Heart left ventricle (tissue), 16 donors: Measurements from ENCODE around the gene KDM1A. TPM values are rescaled to one million over a fixed set of nuclear protein-coding genes. Genes with fewer than 3 reads are reported as not detected.
A peak's percentile ranks its signal among the peaks of the same experiment; 100 is the strongest.

Source experiments
- ATAC-seq, 4 donors: fragments of 200-7000 bp; cut with Tn5 transposase; one replicate each; pipeline ENCODE4 v1.9.1; 2020 to 2022; ENCODE audit warnings: moderate library complexity in 4 of 4, mild to moderate bottlenecking in 3 of 4, moderate number of reproducible peaks in 1 of 4
- DNase-seq, 5 donors: peaks; one replicate each; pipeline ENCODE4 v3.0.0-alpha.2; 2020
- H3K27ac ChIP-seq, 12 donors: fragments of 200-600 bp; sonication (generic) in 4 of 12; one replicate each; pipeline versions ENCODE4 v1.5.0 to v1.8.0; 2016 to 2022; ENCODE audit warnings: mild to moderate bottlenecking in 2 of 12
- H3K27me3 ChIP-seq, 9 donors: fragments of 200-600 bp; sonication (generic) in 2 of 9; one replicate each; pipeline versions ENCODE4 v1.5.1 to v1.8.0; 2016 to 2022; ENCODE audit warnings: mild to moderate bottlenecking in 3 of 9
- H3K36me3 ChIP-seq, 9 donors: fragments of 200-600 bp; sonication (generic) in 2 of 9; one replicate each; pipeline versions ENCODE4 v1.5.0 to v1.8.0; 2018 to 2022; ENCODE audit warnings: mild to moderate bottlenecking in 2 of 9
- H3K4me1 ChIP-seq, 12 donors: fragments of 200-600 bp; sonication (generic) in 4 of 12; one replicate each; pipeline versions ENCODE4 v1.5.0 to v1.8.0; 2016 to 2022; ENCODE audit warnings: mild to moderate bottlenecking in 3 of 12
- H3K4me3 ChIP-seq, 12 donors: fragments of 200-600 bp; sonication (generic) in 4 of 12; one replicate each; pipeline versions ENCODE4 v1.5.0 to v1.8.0; 2017 to 2022; ENCODE audit warnings: mild to moderate bottlenecking in 9 of 12, moderate library complexity in 4 of 12
- H3K9me3 ChIP-seq, 12 donors: fragments of 200-600 bp; sonication (generic) in 4 of 12; one replicate each; pipeline versions ENCODE4 v1.5.0 to v1.8.0; 2016 to 2022; ENCODE audit warnings: mild to moderate bottlenecking in 1 of 12
- CTCF ChIP-seq, 12 donors: fragments of 200-600 bp; sonication (generic) in 4 of 12; IDR thresholded peaks; one replicate each; pipeline versions ENCODE4 v1.5.0 to v1.8.0; 2018 to 2022; ENCODE audit warnings: antibody characterized with exemption in 12 of 12, mild to moderate bottlenecking in 5 of 12
- POLR2A ChIP-seq, 2 donors: fragments of 450-650 bp; IDR thresholded peaks; one replicate each; pipeline ENCODE4 v1.6.1; 2017; ENCODE audit warnings: antibody characterized with exemption in 2 of 2, mild to moderate bottlenecking in 2 of 2, moderate library complexity in 2 of 2
- WGBS, 4 donors: extraction: QIAGEN DNeasy Blood & Tissue Kit in 2 of 4; methylation state at CpG; one replicate each; pipeline versions ENCODE4 v1.1.5 to v1.1.7; 2013 to 2018; 5-methylcytosine and 5-hydroxymethylcytosine counted together
- intact Hi-C, 10 donors: fragments of 100-400 bp; cut with DNase I; formaldehyde crosslinking; loops; one replicate each; pipeline versions ENCODE4 v1.11.1 to v1.14.2; 2022
- polyA plus RNA-seq, 2 donors: library from polyadenylated mRNA; stranded (reverse); fragments of 200-250 nt; gene quantifications; one replicate each; pipeline ENCODE4 v1.2.3, GENCODE V29; 2013
- total RNA-seq, 9 donors: library from RNA; depleted of rRNA in 2 of 9; stranded (reverse); fragments of >200 nt in 2 of 9; fragmentation: NEBNext Ultra II Directional in 3 of 9; extraction: Animal tissue kit (Norgen Biotek cat#: 25700) in 3 of 9; gene quantifications; one replicate each; pipeline versions ENCODE4 v1.1.0 to v1.2.4, GENCODE V29; 2016 to 2023
- donor health status: ischemic (EF 13 %, LVEDD 7.1; RV severe dilation, severe dysfunction).
- donor health status: healthy with polysubstance abuse.
- donor health status: DM: no; HTN: yes; CAD: no.
- donor health status: DM: no; HTN: no; CAD: no.
- donor health status: ischemic (EF 25% LVEDD 6.9; RV normal size, moderate dysfunction).
- donor health status: ischemic (EF 25% LVEDD 5.7; RV mildly dilated, moderate dysfunction).
- donor health status: healthy.
- donor health status: DM: yes; HTN: yes; CAD: no.
- donor health status: ischemic (EF 35%, LVEDD 5.7; RV mildly dilated, moderate dysfunction).
- donor health status: nonischemic (EF 11% LVEDD 7.7; RV severe dilation, severe dysfunction).
- donor health status: DM: yes; HTN: yes; CAD: no.
- donor health status: PGD.
- donor health status: ischemic (EF 29% LVEDD 5.4; RV normal size, mild dysfunction).
- donor health status: nonischemic (EF 23%, LVEDD 6.1; RV moderate dilation, normal function).

KDM1A gene
- total and polyA plus RNA-seq, 11 donors, result 14.8 to 37.2 (median 29.7) TPM

DNA sequence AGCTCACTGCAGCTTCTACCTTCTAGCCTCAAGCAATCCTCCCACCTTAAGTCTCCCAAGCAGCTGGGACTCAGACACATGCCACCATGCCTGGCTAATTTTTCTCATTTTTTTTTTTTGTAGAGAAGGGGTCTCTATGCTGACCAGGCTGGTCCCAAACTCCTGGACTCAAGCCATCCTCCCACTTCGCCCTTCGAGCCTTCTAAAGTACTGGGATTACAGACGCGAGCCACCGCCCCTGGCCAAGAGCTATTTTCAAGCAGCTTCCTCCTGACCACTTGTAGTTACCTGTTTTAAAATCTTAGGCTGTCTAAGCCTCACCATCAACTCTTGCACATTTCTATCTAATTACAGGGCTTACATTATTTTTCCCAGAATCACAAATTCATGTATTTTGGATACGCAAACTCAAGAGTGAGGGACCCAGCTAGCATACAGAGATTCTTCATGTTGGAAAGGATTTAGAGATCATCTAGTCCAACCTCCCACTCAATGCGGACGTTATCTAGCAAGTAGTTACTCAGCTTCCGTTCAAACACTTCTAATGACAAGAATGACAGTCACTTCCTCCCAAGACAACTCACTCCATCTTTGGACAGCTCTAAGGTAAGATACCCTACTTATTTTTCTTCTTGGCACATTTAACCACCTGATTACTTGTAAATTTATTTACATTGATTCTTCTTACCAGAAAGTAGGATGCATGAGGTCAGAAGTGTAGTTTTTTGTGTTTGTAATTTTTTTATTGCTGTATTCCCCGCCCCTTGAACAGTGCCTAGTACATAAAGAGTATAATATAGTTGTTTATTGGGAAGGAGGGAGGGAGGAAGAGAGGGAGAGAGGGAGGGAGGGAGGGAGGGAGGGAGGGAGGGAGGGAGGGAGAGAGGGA, 84.0 kb downstream of the KDM1A start:
- DNase-seq (no peak), ATAC-seq (peak in 3 of 4 donors; percentile 21 to 36 (median 30))
- H3K4me1 ChIP-seq, result peaks cover 17 to 58% (median 51%) of the 10 kb centered on the region in 12 donors
- H3K27me3 ChIP-seq, result no peaks in the 10 kb centered on the region
- peaks cover 0 to 39% (median 25%) of the 10 kb centered on the region in 9 donors for H3K36me3 ChIP-seq
- no peak for TF ChIP-seq POLR2A (IDR thresholded peaks at IDR 0.05)
- TF ChIP-seq CTCF (IDR thresholded peaks at IDR 0.05), result no peak
- H3K9me3 ChIP-seq, result no peaks in the 10 kb centered on the region
- intact Hi-C loops, result loop anchor here in 1 of 10 donors (5.0 kb wide), 1 partner anchor 64 kb away; the partner anchor contains the start of gene LUZP1
- H3K4me3 ChIP-seq, result no peak overlapping the region
- 36 to 44% (median 38%) methylated on average over 10 of the region's 10 CpGs for WGBS, 4 donors
- H3K27ac ChIP-seq, result peak overlapping the region; percentile 16 to 83 (median 58)

- Histone ChIP-seq H3K36me3 (peaks cover 0 to 47% (median 35%) of the 10 kb centered on the region in 9 donors), H3K4me1 (peaks cover 0 to 48% (median 13%) of the 10 kb centered on the region in 12 donors), H3K4me3 (no peak overlapping the region), H3K27ac (no peak overlapping the region), H3K27me3 (no peaks in the 10 kb centered on the region), H3K9me3 (no peaks in the 10 kb centered on the region)
- DNase-seq (no peak), ATAC-seq (no peak)
- WGBS, 4 donors, result 84 to 95% (median 93%) methylated on average over 4 of the region's 4 CpGs
- intact Hi-C loops, result no loop called here
- TF ChIP-seq CTCF (IDR thresholded peaks at IDR 0.05), result no peak
- TF ChIP-seq POLR2A (IDR thresholded peaks at IDR 0.05), result no peak
Measured at GRCh38 chr1:23108918-23109533, 89.8 kb downstream of the KDM1A start.

- TF ChIP-seq POLR2A (IDR thresholded peaks at IDR 0.05) (no peak), CTCF (IDR thresholded peaks at IDR 0.05) (no peak)
- Histone ChIP-seq H3K4me1 (peaks cover 0 to 57% (median 18%) of the 10 kb centered on the region in 12 donors), H3K27ac (no peak overlapping the region), H3K27me3 (no peaks in the 10 kb centered on the region), H3K4me3 (no peak overlapping the region), H3K36me3 (peaks cover 0 to 36% (median 30%) of the 10 kb centered on the region in 9 donors), H3K9me3 (no peaks in the 10 kb centered on the region)
- WGBS, 4 donors, result 97 to 99% (median 99%) methylated on average over 5 of the region's 5 CpGs
- intact Hi-C loops, result no loop called here
- DNase-seq, result no peak
- no peak for ATAC-seq
Measured at GRCh38 chr1:23110391-23110790, 91.1 kb downstream of the KDM1A start.
